Measurements from ENCODE around the gene PI4K2A.

Gene PI4K2A

GRCh38 chr10:97708976-97709946, 68.8 kb downstream of the PI4K2A start:
- H3K27me3 ChIP-seq (ENCODE audit: low read depth, low read length) = no peaks in the 10 kb centered on the region
- H3K9me3 ChIP-seq (ENCODE audit: control insufficient read depth in 1 of 2, low read length in 2 of 2) = no peaks in the 10 kb centered on the region
- H3K4me1 ChIP-seq (ENCODE audit: control insufficient read depth in 1 of 2, insufficient read depth in 2 of 2, low read length in 2 of 2) = peaks cover 0 to 10% of the 10 kb centered on the region in 2 donors
- no peak overlapping the region for H3K4me3 ChIP-seq (ENCODE audit: low read depth in 1 of 2, low read length in 2 of 2)
- H3K27ac ChIP-seq (ENCODE audit: low read length) = peak overlapping the region; percentile 10
- no peaks in the 10 kb centered on the region for H3K36me3 ChIP-seq (ENCODE audit: control insufficient read depth in 1 of 2, insufficient read depth in 2 of 2, low read length in 2 of 2)

- no peaks in the 10 kb centered on the region for H3K9me3 ChIP-seq (ENCODE audit: control insufficient read depth in 1 of 2, low read length in 2 of 2)
- H3K27me3 ChIP-seq (ENCODE audit: low read depth, low read length) = no peaks in the 10 kb centered on the region
- H3K27ac ChIP-seq (ENCODE audit: low read length) = no peak overlapping the region
- H3K4me1 ChIP-seq (ENCODE audit: control insufficient read depth in 1 of 2, insufficient read depth in 2 of 2, low read length in 2 of 2) = peaks cover 7 to 28% of the 10 kb centered on the region in 2 donors
- no peak overlapping the region for H3K4me3 ChIP-seq (ENCODE audit: low read depth in 1 of 2, low read length in 2 of 2)
- H3K36me3 ChIP-seq (ENCODE audit: control insufficient read depth in 1 of 2, insufficient read depth in 2 of 2, low read length in 2 of 2) = peaks cover 0 to 2% of the 10 kb centered on the region in 2 donors
Observed at GRCh38 chr10:97711640-97712572, 71.4 kb downstream of the PI4K2A start.

- Histone ChIP-seq H3K4me3 (ENCODE audit: low read depth in 1 of 2, low read length in 2 of 2) (peak within 1 kb of the TSS; percentile 60 to 65), H3K9me3 (ENCODE audit: control insufficient read depth in 1 of 2, low read length in 2 of 2) (no peaks in the 10 kb centered on the region), H3K27me3 (ENCODE audit: low read depth, low read length) (no peaks in the 10 kb centered on the region), H3K36me3 (ENCODE audit: control insufficient read depth in 1 of 2, insufficient read depth in 2 of 2, low read length in 2 of 2) (peaks cover 2 to 4% of the 10 kb centered on the region in 2 donors), H3K4me1 (ENCODE audit: control insufficient read depth in 1 of 2, insufficient read depth in 2 of 2, low read length in 2 of 2) (peaks cover 8 to 43% of the 10 kb centered on the region in 2 donors), H3K27ac (ENCODE audit: low read length) (peak within 1 kb of the TSS; percentile 84)
Observed at GRCh38 chr10:97713339-97713825, 72.9 kb downstream of the PI4K2A start, which contains the start of gene MARVELD1. MARVELD1 (plus strand) TSS chr10:97713730; CDS start chr10:97713877, 147 bp downstream.

- Histone ChIP-seq H3K27me3 (ENCODE audit: low read depth, low read length) (no peaks in the 10 kb centered on the region), H3K4me3 (ENCODE audit: low read depth in 1 of 2, low read length in 2 of 2) (peak overlapping the region; percentile 60 to 65), H3K4me1 (ENCODE audit: control insufficient read depth in 1 of 2, insufficient read depth in 2 of 2, low read length in 2 of 2) (peaks cover 14 to 47% of the 10 kb centered on the region in 2 donors)
Observed at GRCh38 chr10:97713826-97714400, 73.4 kb downstream of the PI4K2A start.

GRCh38 chr10:97714401-97715258, 74.2 kb downstream of the PI4K2A start:
- peaks cover 2 to 4% of the 10 kb centered on the region in 2 donors for H3K36me3 ChIP-seq (ENCODE audit: control insufficient read depth in 1 of 2, insufficient read depth in 2 of 2, low read length in 2 of 2)
- H3K4me1 ChIP-seq (ENCODE audit: control insufficient read depth in 1 of 2, insufficient read depth in 2 of 2, low read length in 2 of 2) = peaks cover 20 to 50% of the 10 kb centered on the region in 2 donors
- peak overlapping the region; percentile 60 to 65 for H3K4me3 ChIP-seq (ENCODE audit: low read depth in 1 of 2, low read length in 2 of 2)
- no peaks in the 10 kb centered on the region for H3K27me3 ChIP-seq (ENCODE audit: low read depth, low read length)
- H3K9me3 ChIP-seq (ENCODE audit: control insufficient read depth in 1 of 2, low read length in 2 of 2) = no peaks in the 10 kb centered on the region
- H3K27ac ChIP-seq (ENCODE audit: low read length) = peak overlapping the region; percentile 84

More at GRCh38 chr10:97713826-97714400, 73.4 kb downstream of the PI4K2A start:
- Histone ChIP-seq H3K36me3 (ENCODE audit: control insufficient read depth in 1 of 2, insufficient read depth in 2 of 2, low read length in 2 of 2) (peaks cover 2 to 4% of the 10 kb centered on the region in 2 donors), H3K27ac (ENCODE audit: low read length) (peak overlapping the region; percentile 84), H3K9me3 (ENCODE audit: control insufficient read depth in 1 of 2, low read length in 2 of 2) (no peaks in the 10 kb centered on the region)

- peak overlapping the region; percentile 60 to 65 for H3K4me3 ChIP-seq (ENCODE audit: low read depth in 1 of 2, low read length in 2 of 2)
- H3K27me3 ChIP-seq (ENCODE audit: low read depth, low read length) = no peaks in the 10 kb centered on the region
- peak overlapping the region; percentile 84 for H3K27ac ChIP-seq (ENCODE audit: low read length)
- H3K4me1 ChIP-seq (ENCODE audit: control insufficient read depth in 1 of 2, insufficient read depth in 2 of 2, low read length in 2 of 2) = peaks cover 21 to 46% of the 10 kb centered on the region in 2 donors
- H3K36me3 ChIP-seq (ENCODE audit: control insufficient read depth in 1 of 2, insufficient read depth in 2 of 2, low read length in 2 of 2) = peaks cover 2 to 4% of the 10 kb centered on the region in 2 donors
- H3K9me3 ChIP-seq (ENCODE audit: control insufficient read depth in 1 of 2, low read length in 2 of 2) = no peaks in the 10 kb centered on the region
Observed at GRCh38 chr10:97715259-97715874, 74.9 kb downstream of the PI4K2A start.

GRCh38 chr10:97717627-97718026, 77.2 kb downstream of the PI4K2A start:
- H3K27me3 ChIP-seq (ENCODE audit: low read depth, low read length) = no peaks in the 10 kb centered on the region
- peaks cover 2 to 4% of the 10 kb centered on the region in 2 donors for H3K36me3 ChIP-seq (ENCODE audit: control insufficient read depth in 1 of 2, insufficient read depth in 2 of 2, low read length in 2 of 2)
- peaks cover 21 to 46% of the 10 kb centered on the region in 2 donors for H3K4me1 ChIP-seq (ENCODE audit: control insufficient read depth in 1 of 2, insufficient read depth in 2 of 2, low read length in 2 of 2)
- H3K4me3 ChIP-seq (ENCODE audit: low read depth in 1 of 2, low read length in 2 of 2) = no peak overlapping the region
- peak overlapping the region; percentile 2 for H3K27ac ChIP-seq (ENCODE audit: low read length)
- H3K9me3 ChIP-seq (ENCODE audit: control insufficient read depth in 1 of 2, low read length in 2 of 2) = no peaks in the 10 kb centered on the region

- H3K27ac ChIP-seq (ENCODE audit: low read length) = peak overlapping the region; percentile 67
- peaks cover 2 to 4% of the 10 kb centered on the region in 2 donors for H3K36me3 ChIP-seq (ENCODE audit: control insufficient read depth in 1 of 2, insufficient read depth in 2 of 2, low read length in 2 of 2)
- H3K4me1 ChIP-seq (ENCODE audit: control insufficient read depth in 1 of 2, insufficient read depth in 2 of 2, low read length in 2 of 2) = peaks cover 21 to 46% of the 10 kb centered on the region in 2 donors
- no peak overlapping the region for H3K4me3 ChIP-seq (ENCODE audit: low read depth in 1 of 2, low read length in 2 of 2)
- no peaks in the 10 kb centered on the region for H3K9me3 ChIP-seq (ENCODE audit: control insufficient read depth in 1 of 2, low read length in 2 of 2)
- no peaks in the 10 kb centered on the region for H3K27me3 ChIP-seq (ENCODE audit: low read depth, low read length)
Observed at GRCh38 chr10:97718178-97718577, 77.7 kb downstream of the PI4K2A start.

GRCh38 chr10:97718659-97719142, 78.2 kb downstream of the PI4K2A start:
- Histone ChIP-seq H3K27ac (ENCODE audit: low read length) (peak overlapping the region; percentile 67), H3K4me3 (ENCODE audit: low read depth in 1 of 2, low read length in 2 of 2) (no peak overlapping the region), H3K27me3 (ENCODE audit: low read depth, low read length) (no peaks in the 10 kb centered on the region), H3K36me3 (ENCODE audit: control insufficient read depth in 1 of 2, insufficient read depth in 2 of 2, low read length in 2 of 2) (peaks cover 2 to 4% of the 10 kb centered on the region in 2 donors), H3K9me3 (ENCODE audit: control insufficient read depth in 1 of 2, low read length in 2 of 2) (no peaks in the 10 kb centered on the region), H3K4me1 (ENCODE audit: control insufficient read depth in 1 of 2, insufficient read depth in 2 of 2, low read length in 2 of 2) (peaks cover 21 to 46% of the 10 kb centered on the region in 2 donors)

Data from muscle layer of duodenum (tissue), 2 donors.